Stimulated activated naive B cell treated with anti-CD40 and anti-IgM and Interleukin-4, amounts not matched to agents 10 μg/mL and 1 μg/mL and 100 μg/mL, for 72 hours (primary cell): ENCODE data around the gene RNASE9.
"Not testable (repeated sequence)": the region's sequence is repeated elsewhere in the genome, so short reads cannot be mapped to it uniquely, and the experiment has no call there.

ENCODE experiments used
- ATAC-seq, 2 donors: fragments of 150-1000 bp; cut with Tn5 transposase; replicated peaks; 2 replicates each; pipeline ENCODE4 v1.10.0; 2021; ENCODE audit warnings: moderate library complexity in 1 of 2
- DNase-seq: peaks from one replicate; pipeline ENCODE4 v3.0.0; 2021
- H3K27ac Mint-ChIP-seq: one replicate; pipeline ENCODE4 v1.8.0; 2022; ENCODE audit warnings: mild to moderate bottlenecking, mixed read lengths
- H3K27me3 Mint-ChIP-seq, 2 donors: one replicate each; pipeline ENCODE4 v1.8.0; 2022; ENCODE audit warnings: mixed read lengths in 2 of 2
- H3K36me3 Mint-ChIP-seq, 2 donors: one replicate each; pipeline ENCODE4 v1.8.0; 2022; ENCODE audit warnings: mixed read lengths in 2 of 2, mild to moderate bottlenecking in 1 of 2
- H3K4me1 Mint-ChIP-seq, 2 donors: one replicate each; pipeline ENCODE4 v1.8.0; 2022; ENCODE audit warnings: mixed read lengths in 2 of 2, mild to moderate bottlenecking in 1 of 2
- H3K4me3 Mint-ChIP-seq, 2 donors: one replicate each; pipeline ENCODE4 v1.8.0; 2022; ENCODE audit warnings: mild to moderate bottlenecking in 2 of 2, mixed read lengths in 2 of 2, moderate library complexity in 1 of 2
- H3K9me3 Mint-ChIP-seq, 2 donors: one replicate each; pipeline ENCODE4 v1.8.0; 2022; ENCODE audit warnings: mixed read lengths in 2 of 2, mild to moderate bottlenecking in 1 of 2

RNASE9 gene

DNA sequence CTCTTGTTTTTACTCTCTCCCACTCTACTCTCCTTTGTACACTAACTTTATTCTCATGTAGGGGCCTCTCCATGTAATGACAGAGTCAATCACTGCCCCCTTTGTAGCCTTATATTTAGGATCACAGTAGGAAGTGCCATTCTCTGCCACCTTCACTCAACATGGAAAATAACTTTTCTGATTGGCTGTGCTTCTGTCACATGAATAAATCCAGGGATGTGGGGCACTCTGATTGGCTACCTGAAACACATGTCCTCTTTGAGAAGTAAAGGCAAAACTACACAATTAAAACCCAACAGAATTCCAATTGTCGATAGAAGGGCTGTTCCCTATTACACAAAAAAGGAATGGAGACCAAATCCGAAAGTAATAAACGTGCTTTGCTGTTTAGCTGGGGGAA, at the start of gene RNASE9:
TSS of gene RNASE9 (minus strand) at position 87 of the 400 bp plus-strand sequence.
- no peak for DNase-seq
- no peak for ATAC-seq
- H3K9me3 Mint-ChIP-seq = no peaks in the 10 kb centered on the region
- no peak within 1 kb of the TSS for H3K27ac Mint-ChIP-seq
- H3K4me1 Mint-ChIP-seq = no peaks in the 10 kb centered on the region
- H3K27me3 Mint-ChIP-seq = peaks cover 0 to 10% of the 10 kb centered on the region in 2 donors
- H3K36me3 Mint-ChIP-seq = no peaks in the 10 kb centered on the region
- H3K4me3 Mint-ChIP-seq = no peak within 1 kb of the TSS

- Mint-ChIP-seq H3K9me3 (no peaks in the 10 kb centered on the region), H3K4me1 (peaks cover 2 to 5% of the 10 kb centered on the region in 2 donors), H3K4me3 (no peak overlapping the region), H3K27me3 (no peaks in the 10 kb centered on the region), H3K36me3 (no peaks in the 10 kb centered on the region), H3K27ac (no peak overlapping the region)
- DNase-seq (peak; percentile 68), ATAC-seq (peak; percentile 30 to 40)
Measured at GRCh38 chr14:20610002-20610765, 49.3 kb upstream of the RNASE9 start.

- Mint-ChIP-seq H3K27me3 (no peaks in the 10 kb centered on the region), H3K9me3 (no peaks in the 10 kb centered on the region), H3K27ac (no peak overlapping the region), H3K36me3 (no peaks in the 10 kb centered on the region), H3K4me1 (peaks cover 2 to 5% of the 10 kb centered on the region in 2 donors), H3K4me3 (no peak overlapping the region)
- DNase-seq (peak; percentile 67), ATAC-seq (peak; percentile 33 to 34)
Measured at GRCh38 chr14:20609215-20610001, 48.6 kb upstream of the RNASE9 start.

GRCh38 chr14:20608383-20609110, 47.7 kb upstream of the RNASE9 start:
- H3K27me3 Mint-ChIP-seq = no peaks in the 10 kb centered on the region

DNA sequence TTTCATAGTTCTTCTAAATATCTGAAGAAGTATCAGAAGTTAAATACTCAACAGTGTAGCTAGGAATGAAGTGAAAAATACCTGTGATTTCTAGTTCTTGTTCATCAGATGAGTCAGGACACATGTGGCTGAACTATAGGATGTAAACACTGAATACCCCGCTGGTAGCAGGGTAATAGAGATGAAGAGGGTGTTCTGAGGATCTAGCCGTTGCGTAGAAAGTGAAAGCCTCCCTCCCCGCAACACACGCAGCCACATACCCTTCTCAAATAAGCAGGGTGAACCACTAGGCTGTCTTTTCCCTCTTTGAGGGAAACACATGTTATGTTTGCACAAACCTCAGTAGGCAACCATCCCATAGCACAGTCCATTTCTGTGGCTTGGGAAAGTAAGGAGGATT, 46.8 kb upstream of the RNASE9 start:
- H3K9me3 Mint-ChIP-seq = no peaks in the 10 kb centered on the region
- H3K4me3 Mint-ChIP-seq = no peak overlapping the region
- no peaks in the 10 kb centered on the region for H3K36me3 Mint-ChIP-seq
- ATAC-seq = no peak
- H3K27ac Mint-ChIP-seq = no peak overlapping the region
- DNase-seq = no peak
- H3K27me3 Mint-ChIP-seq = no peaks in the 10 kb centered on the region
- peaks cover 2 to 5% of the 10 kb centered on the region in 2 donors for H3K4me1 Mint-ChIP-seq

More at GRCh38 chr14:20608383-20609110, 47.7 kb upstream of the RNASE9 start:
- H3K27ac Mint-ChIP-seq = peak overlapping the region; percentile 83
- no peaks in the 10 kb centered on the region for H3K9me3 Mint-ChIP-seq
- peaks cover 2 to 5% of the 10 kb centered on the region in 2 donors for H3K4me1 Mint-ChIP-seq
- no peak for DNase-seq
- H3K36me3 Mint-ChIP-seq = no peaks in the 10 kb centered on the region
- H3K4me3 Mint-ChIP-seq = peak overlapping the region in 1 of 2 donors; percentile 8
- no peak for ATAC-seq

DNA sequence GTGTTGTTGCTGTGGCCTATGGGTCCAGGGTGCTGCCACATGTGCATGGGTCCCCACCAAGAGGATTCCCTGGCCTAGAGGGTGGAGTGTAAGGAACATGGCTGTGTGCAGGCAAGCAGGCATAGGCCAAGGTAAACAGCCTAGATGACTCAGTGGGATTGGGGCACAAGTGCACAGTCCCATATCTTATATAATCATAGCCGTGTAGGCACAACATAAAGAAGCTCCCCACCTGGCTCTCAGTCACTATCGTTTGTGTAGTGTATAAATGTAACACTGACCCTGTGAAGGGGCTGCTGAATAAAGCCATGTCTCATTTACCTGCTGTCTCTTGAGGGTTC, 46.0 kb upstream of the RNASE9 start:
- DNase-seq = no peak
- ATAC-seq = no peak
- Mint-ChIP-seq H3K27me3 (no peaks in the 10 kb centered on the region), H3K9me3 (no peaks in the 10 kb centered on the region), H3K4me1 (peaks cover 2 to 5% of the 10 kb centered on the region in 2 donors), H3K4me3 (no peak overlapping the region), H3K27ac (no peak overlapping the region), H3K36me3 (no peaks in the 10 kb centered on the region)

GRCh38 chr14:20606190-20606901, 45.5 kb upstream of the RNASE9 start:
- ATAC-seq (no peak), DNase-seq (no peak)
- Mint-ChIP-seq H3K9me3 (no peaks in the 10 kb centered on the region), H3K4me1 (peaks cover 2 to 5% of the 10 kb centered on the region in 2 donors), H3K36me3 (no peaks in the 10 kb centered on the region), H3K4me3 (no peak overlapping the region), H3K27ac (no peak overlapping the region), H3K27me3 (no peaks in the 10 kb centered on the region)

DNA sequence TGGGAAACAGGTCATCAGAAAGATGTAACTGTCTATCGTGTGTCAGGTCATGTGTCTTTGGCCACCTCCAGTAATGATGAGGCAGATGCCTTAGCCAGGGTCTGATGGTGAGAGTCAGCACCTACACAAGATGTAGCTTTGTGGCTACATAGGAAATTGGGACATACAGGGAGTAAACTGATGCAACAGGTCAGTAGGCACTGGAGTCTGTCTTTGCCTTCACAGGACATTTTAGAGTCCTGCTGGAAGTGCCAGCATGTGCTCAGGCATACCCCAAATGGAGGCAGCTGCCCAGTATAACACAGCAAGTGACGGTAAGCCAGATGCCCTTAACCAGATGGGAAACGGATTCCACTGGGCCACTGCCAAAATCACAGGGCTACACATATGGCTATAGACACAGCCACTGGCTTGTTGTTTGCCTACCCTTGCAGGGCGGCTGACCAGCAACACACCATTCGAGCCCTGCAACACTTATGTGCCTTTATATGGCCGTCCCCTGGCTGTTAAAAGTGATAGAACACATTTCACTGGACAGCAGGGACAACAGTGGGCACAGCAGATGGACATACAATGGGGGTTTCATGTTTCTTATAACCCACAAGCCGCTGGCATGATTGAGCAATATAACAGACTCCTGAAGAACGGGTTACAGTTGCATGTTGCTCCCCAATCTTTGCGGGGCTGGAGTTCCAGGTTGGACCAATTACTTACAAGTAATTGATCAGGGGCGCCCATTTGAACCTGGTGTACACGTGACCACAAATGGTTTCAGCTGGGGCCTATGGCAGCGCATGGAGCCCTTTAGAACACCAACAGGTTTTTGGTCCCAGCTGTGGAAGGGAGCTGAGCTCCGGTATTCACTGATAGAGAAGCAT, 43.2 kb upstream of the RNASE9 start:
- Mint-ChIP-seq H3K27ac (no peak overlapping the region), H3K4me1 (peaks cover 2 to 5% of the 10 kb centered on the region in 2 donors), H3K27me3 (peaks cover 0 to 4% of the 10 kb centered on the region in 2 donors), H3K36me3 (no peaks in the 10 kb centered on the region), H3K4me3 (no peak overlapping the region), H3K9me3 (no peaks in the 10 kb centered on the region)
- ATAC-seq = no peak
- DNase-seq = no peak

- H3K9me3 Mint-ChIP-seq = no peaks in the 10 kb centered on the region
- H3K36me3 Mint-ChIP-seq = no peaks in the 10 kb centered on the region
- H3K27me3 Mint-ChIP-seq = peaks cover 0 to 4% of the 10 kb centered on the region in 2 donors
- H3K27ac Mint-ChIP-seq = no peak overlapping the region
- DNase-seq (no peak), ATAC-seq (no peak)
- no peaks in the 10 kb centered on the region for H3K4me1 Mint-ChIP-seq
- H3K4me3 Mint-ChIP-seq = no peak overlapping the region
Measured at GRCh38 chr14:20602583-20602982, 41.7 kb upstream of the RNASE9 start.

DNA sequence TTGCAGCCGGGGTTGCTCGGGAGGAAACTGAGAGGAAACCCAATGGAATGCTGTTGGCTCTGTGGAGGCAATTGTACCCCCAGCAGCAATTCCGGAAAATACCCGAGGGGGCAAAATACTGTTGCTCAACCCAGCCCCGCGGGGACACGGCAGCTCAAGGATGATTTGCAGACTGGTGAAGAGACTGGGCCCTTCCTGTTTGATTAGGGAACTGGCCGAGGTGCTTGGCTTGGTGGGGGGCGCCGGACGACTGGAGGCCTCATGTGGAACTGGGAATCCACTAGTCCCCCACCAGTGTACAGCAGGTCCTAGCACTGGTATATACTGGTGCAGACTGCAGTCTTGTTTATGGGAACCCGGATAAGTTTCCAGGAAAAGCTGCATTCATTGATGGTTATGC, 40.7 kb upstream of the RNASE9 start:
- Mint-ChIP-seq H3K27ac (no peak overlapping the region), H3K27me3 (peaks cover 4 to 6% of the 10 kb centered on the region in 2 donors), H3K4me1 (no peaks in the 10 kb centered on the region), H3K9me3 (no peaks in the 10 kb centered on the region), H3K36me3 (no peaks in the 10 kb centered on the region), H3K4me3 (no peak overlapping the region)
- ATAC-seq (no peak), DNase-seq (no peak)

DNA sequence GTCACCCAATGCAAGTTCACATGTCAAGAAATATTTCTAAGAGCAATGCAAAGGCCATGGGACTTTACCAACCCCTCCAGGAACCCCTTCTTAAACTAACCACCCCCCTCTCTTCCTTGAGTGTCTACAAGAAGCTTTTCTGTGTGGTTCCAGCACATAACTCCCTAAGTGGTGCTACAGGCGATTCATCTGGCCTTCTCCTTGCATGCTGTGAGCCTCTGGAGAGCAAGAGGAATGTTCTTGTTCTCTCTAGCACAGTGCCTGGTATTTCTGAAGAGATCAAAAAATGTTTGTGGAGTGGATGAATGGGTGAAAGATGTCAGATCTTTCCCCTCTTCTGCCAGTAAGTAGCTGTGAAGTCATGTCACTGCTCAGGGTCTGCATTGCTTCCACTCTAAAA, 36.3 kb upstream of the RNASE9 start:
- no peaks in the 10 kb centered on the region for H3K36me3 Mint-ChIP-seq
- no peaks in the 10 kb centered on the region for H3K9me3 Mint-ChIP-seq
- ATAC-seq (no peak), DNase-seq (no peak)
- H3K4me3 Mint-ChIP-seq = no peak overlapping the region
- no peak overlapping the region for H3K27ac Mint-ChIP-seq
- H3K4me1 Mint-ChIP-seq = no peaks in the 10 kb centered on the region
- peaks cover 4 to 14% of the 10 kb centered on the region in 2 donors for H3K27me3 Mint-ChIP-seq

DNA sequence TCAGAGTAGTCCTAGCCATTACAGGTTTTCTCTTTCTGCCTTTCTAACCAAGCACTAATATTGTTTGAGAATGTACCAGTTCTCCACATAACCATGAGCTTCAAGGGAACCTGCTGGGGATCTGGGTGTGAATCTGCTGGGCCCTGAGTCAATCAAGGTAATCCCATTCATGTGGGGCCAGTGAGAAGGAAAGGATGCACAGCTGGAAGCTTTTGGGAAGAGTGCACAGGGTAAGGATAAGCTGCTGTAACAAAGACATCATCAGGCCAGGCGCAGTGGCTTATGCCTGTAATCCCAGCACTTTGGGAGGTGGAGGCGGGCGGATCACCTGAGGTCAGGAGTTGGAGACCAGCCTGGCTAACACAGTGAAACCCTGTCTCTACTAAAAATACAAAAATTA, 34.9 kb upstream of the RNASE9 start:
- not testable (repeated sequence) for H3K4me1 Mint-ChIP-seq, H3K4me3 Mint-ChIP-seq, DNase-seq, H3K9me3 Mint-ChIP-seq, ATAC-seq, H3K36me3 Mint-ChIP-seq
- Mint-ChIP-seq H3K27ac (peak overlapping the region; percentile 63), H3K27me3 (peaks cover 10 to 20% of the 10 kb centered on the region in 2 donors)

DNA sequence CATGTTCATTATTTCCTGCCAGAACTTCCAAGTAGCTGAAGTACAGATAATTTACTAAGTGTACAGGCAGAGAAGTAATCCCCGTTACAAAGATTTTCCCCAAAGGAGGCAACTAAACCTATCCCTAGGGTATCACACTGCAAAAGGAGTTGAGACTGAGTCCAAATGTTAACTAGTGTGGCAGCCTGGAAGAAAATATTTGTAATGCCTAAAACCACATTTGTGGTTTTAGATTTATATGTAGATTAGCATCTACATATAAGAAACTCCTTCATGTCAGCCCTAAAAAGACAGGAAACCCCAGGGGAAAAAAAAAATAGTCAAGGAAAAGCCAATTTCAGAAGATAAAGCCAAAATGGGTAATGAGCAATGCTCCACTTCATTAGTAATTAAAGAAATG, 31.7 kb upstream of the RNASE9 start:
- Mint-ChIP-seq H3K4me3 (no peak overlapping the region), H3K36me3 (no peaks in the 10 kb centered on the region), H3K27me3 (peaks cover 9 to 23% of the 10 kb centered on the region in 2 donors), H3K27ac (no peak overlapping the region), H3K4me1 (peaks cover 0 to 2% of the 10 kb centered on the region in 2 donors), H3K9me3 (no peaks in the 10 kb centered on the region)
- DNase-seq (no peak), ATAC-seq (no peak)
